ENCODE measurements around the gene MYO5A. TPM values are rescaled to one million over a fixed set of nuclear protein-coding genes. Genes with fewer than 3 reads are reported as not detected.

MYO5A gene
- total RNA-seq, 1 experiment from 2014 or later: 29.2 TPM

GRCh38 chr15:52340093-52340492, 188.6 kb downstream of the MYO5A start:
- Mint-ChIP-seq H3K27me3 (ENCODE audit: low read depth) (no peaks in the 10 kb centered on the region), H3K4me3 (no peak overlapping the region), H3K36me3 (no peaks in the 10 kb centered on the region), H3K4me1 (peaks cover 54% of the 10 kb centered on the region), H3K27ac (peak overlapping the region; percentile 84), H3K9me3 (no peaks in the 10 kb centered on the region)
- CTCF ChIA-PET: interaction anchor here (0.7 to 1.1 kb wide), 3 partner anchors 11 to 53 kb away, joined by 3 read pairs; no protein-coding TSS in a partner anchor
- DNase-seq (ENCODE audit: low spot score) (peak; percentile 22), ATAC-seq (peak; percentile 37)
- POLR2A ChIA-PET: no interaction called here
- no peak for TF ChIP-seq SMAD3 (CRISPR knock-in tag; IDR thresholded peaks at IDR 0.05; ENCODE audit: borderline replicate concordance)
- no peak for TF ChIP-seq ZNF416 (CRISPR knock-in tag; IDR thresholded peaks at IDR 0.05)
- no peak for TF ChIP-seq ATF3 (CRISPR knock-in tag; conservative IDR thresholded peaks at IDR 0.05)
- TF ChIP-seq FOXJ3 (CRISPR knock-in tag; IDR thresholded peaks at IDR 0.05; ENCODE audit: borderline replicate concordance): no peak
- TF ChIP-seq JUN (CRISPR knock-in tag; IDR thresholded peaks at IDR 0.05): no peak
- TF ChIP-seq ERG (CRISPR knock-in tag; IDR thresholded peaks at IDR 0.05): no peak
- no peak for TF ChIP-seq MLX (CRISPR knock-in tag; IDR thresholded peaks at IDR 0.05)
- TF ChIP-seq ZNF263 (CRISPR knock-in tag; IDR thresholded peaks at IDR 0.05; ENCODE audit: low read depth): no peak
- no peak for TF ChIP-seq IRF2 (CRISPR knock-in tag; IDR thresholded peaks at IDR 0.05; ENCODE audit: borderline replicate concordance, low read depth)
- TF ChIP-seq ETV6 (CRISPR knock-in tag; IDR thresholded peaks at IDR 0.05): no peak

GRCh38 chr15:52338891-52339290, 189.8 kb downstream of the MYO5A start:
- H3K4me1 Mint-ChIP-seq: peaks cover 54% of the 10 kb centered on the region
- ATAC-seq (no peak), DNase-seq (ENCODE audit: low spot score) (no peak)
- no peaks in the 10 kb centered on the region for H3K9me3 Mint-ChIP-seq
- TF ChIP-seq CREB1 (CRISPR knock-in tag; IDR thresholded peaks at IDR 0.05): no peak
- no peak for TF ChIP-seq E2F5 (CRISPR knock-in tag; IDR thresholded peaks at IDR 0.05)
- TF ChIP-seq ERG (CRISPR knock-in tag; IDR thresholded peaks at IDR 0.05): no peak
- no peak for TF ChIP-seq IRF1 (CRISPR knock-in tag; IDR thresholded peaks at IDR 0.05)
- TF ChIP-seq NFATC4 (CRISPR knock-in tag; IDR thresholded peaks at IDR 0.05): no peak
- TF ChIP-seq SOX15 (CRISPR knock-in tag; IDR thresholded peaks at IDR 0.05): no peak
- no peak for TF ChIP-seq AFF4 (CRISPR knock-in tag; IDR thresholded peaks at IDR 0.05; ENCODE audit: borderline replicate concordance)
- no peak for TF ChIP-seq ZNF512 (CRISPR knock-in tag; IDR thresholded peaks at IDR 0.05; ENCODE audit: borderline replicate concordance)
- no peak for TF ChIP-seq FOXK1 (CRISPR knock-in tag; IDR thresholded peaks at IDR 0.05)
- no peak for TF ChIP-seq AR (CRISPR knock-in tag; IDR thresholded peaks at IDR 0.05)
- TF ChIP-seq TCF7 (CRISPR knock-in tag; IDR thresholded peaks at IDR 0.05; ENCODE audit: low read depth): no peak
- no peak overlapping the region for H3K27ac Mint-ChIP-seq
- ChIA-PET POLR2A (no interaction called here), CTCF (no interaction called here)
- 0 out of 2 replicates have a peak, but pooled peaks cover 6% of the 10 kb centered on the region for H3K36me3 Mint-ChIP-seq
- no peaks in the 10 kb centered on the region for H3K27me3 Mint-ChIP-seq (ENCODE audit: low read depth)
- no peak overlapping the region for H3K4me3 Mint-ChIP-seq
